Activated naive CD4-positive, alpha-beta T cell treated with Interleukin-2 at 50 U/mL for 16 hours (primary cell): ENCODE data around the gene TTYH2.
"Not testable (repeated sequence)": the region's sequence is repeated elsewhere in the genome, so short reads cannot be mapped to it uniquely, and the experiment has no call there.

Experiments used
- DNase-seq: peaks from one replicate; pipeline ENCODE4 v3.0.0-alpha.2; 2020

The TTYH2 gene

GRCh38 chr17:74212913-74213791 is at the start of gene TTYH2:
Gene TTYH2 (plus strand): TSS chr17:74213571. CDS start chr17:74213588, 17 bp downstream.
- DNase-seq, result peak; percentile 68

DNA sequence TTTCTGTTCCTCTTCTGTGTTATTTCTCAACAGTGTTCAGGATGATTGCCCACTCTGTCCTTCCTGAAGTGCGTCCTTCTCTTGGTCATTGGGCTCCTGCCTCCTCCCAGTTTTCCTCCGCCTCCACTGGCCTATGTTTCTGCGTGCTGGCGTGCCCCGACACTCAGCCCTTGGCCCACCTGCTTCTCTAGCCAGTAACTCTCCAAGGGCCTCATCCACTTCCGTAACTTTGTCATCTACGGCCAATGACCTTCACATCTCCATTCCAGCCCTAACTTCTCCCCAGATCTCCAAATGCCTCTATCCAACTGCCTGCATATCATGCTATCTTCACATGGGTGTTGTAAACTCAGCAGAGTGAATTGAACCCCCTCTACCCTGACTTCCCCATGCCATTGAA is 49.5 kb upstream of the TTYH2 start:
- DNase-seq, result no peak

- DNase-seq, result no peak
Measured at GRCh38 chr17:74164446-74165045, 48.8 kb upstream of the TTYH2 start.

DNA sequence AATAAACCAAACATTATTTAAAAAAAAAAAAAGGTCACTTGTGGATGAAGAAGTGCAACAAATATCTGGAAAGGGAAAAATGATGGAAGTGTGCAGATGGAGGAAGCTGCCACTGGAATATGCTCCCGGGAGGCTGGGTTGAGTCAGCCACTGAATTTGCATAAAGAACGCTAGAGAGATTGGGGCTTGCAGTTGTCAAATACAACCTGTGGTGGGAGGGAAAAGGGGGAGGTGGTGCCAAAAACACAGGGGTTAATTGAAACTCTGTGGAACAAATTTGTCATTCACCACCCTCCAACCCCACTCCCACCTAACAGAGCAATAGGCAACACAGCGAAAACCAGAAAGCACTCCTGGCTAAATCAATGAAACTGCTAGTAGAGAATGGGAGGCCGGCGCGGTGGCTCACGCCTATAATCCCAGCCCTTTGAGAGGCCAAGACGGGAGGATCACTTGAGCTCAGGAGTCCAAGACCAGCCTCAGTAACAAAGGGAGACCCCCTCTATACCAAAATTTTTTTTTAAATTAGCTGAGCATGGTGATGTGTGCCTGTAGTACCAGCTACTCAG is 47.5 kb upstream of the TTYH2 start:
- DNase-seq, result no peak

DNA sequence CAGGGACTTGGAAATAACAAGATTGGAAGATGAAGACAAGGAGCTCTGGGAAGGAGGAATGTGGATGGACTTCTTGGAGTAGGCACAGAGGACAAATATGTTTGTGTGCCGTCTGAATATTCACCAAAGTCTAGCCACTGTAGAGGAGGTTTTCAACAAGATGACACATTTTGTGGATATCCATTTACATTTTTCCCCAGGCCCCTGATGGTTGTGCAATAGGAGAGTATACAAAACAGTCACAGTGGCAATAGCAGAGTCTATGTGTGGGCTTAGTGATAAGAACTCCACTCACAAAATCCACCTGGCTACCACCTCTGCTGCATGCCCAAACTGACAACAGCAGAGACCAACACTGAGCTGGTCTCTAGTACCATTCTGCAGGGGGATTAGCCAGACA is 42.4 kb upstream of the TTYH2 start:
- DNase-seq, result no peak

- no peak for DNase-seq
Measured at GRCh38 chr17:74172700-74173099, 40.7 kb upstream of the TTYH2 start.

GRCh38 chr17:74176546-74177001 is 36.8 kb upstream of the TTYH2 start:
- DNase-seq, result peak; percentile 19

- DNase-seq, result no peak
Measured at GRCh38 chr17:74177018-74177450, 36.3 kb upstream of the TTYH2 start.

DNA sequence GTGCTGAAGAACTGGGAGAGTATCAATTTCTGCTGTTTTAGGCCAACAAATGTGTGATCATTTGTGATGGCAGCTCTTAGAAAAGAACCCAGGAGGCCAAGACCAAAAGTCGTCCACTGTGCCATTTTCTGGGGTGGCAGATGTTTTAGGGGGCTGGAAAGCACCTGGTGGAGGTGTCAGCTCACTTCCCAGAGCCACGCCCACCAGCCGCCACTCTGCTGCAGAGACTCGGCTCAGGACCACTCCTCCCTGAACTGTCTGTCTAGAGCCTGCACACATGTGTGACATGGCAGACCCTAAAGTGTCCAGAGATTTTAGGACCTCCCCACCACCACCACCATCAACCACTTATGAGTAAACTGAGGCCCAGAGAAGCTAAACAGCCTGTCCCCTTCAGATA is 33.8 kb upstream of the TTYH2 start:
- no peak for DNase-seq

DNA sequence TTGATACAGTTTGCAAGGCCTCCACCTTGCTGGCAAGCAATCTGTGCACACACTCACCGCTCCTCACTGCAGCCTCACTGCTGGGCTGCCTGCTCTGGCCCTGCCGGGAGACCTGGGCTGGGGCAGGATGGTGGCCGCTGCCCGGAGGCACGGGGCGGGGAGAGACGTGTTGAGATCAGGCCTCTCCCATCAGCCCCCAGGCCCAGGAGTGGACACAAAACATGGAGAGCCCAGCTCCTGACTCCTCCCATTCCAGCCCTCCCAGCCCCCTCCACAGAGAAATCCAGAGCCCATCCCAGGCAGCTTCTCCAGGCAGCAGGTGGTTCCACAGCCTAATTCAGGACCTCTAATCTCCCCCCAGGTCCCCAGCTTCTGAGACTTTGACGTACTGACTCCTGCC is 33.0 kb upstream of the TTYH2 start:
- DNase-seq, result no peak

DNA sequence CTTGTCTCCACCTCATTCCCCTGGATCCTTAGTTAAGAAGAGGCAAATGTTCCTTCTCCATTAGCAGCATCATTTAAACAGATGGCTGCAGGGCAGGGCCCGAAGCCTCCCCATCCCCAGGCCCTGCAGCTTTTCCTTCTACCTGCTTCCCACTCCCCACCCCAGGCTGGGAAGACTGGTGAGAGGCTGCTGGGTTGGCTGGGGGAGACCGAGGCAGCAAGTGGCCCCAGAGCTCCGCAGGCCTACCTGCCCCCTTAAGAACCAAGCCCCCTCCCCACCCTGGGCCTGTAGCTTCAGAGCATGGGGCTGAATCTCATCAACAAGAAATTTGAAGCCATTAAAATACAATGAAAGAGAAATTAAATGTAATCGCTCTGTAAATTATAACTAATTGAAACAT is 32.0 kb upstream of the TTYH2 start:
- DNase-seq, result no peak

GRCh38 chr17:74182041-74182723 is 31.2 kb upstream of the TTYH2 start:
- no peak for DNase-seq

GRCh38 chr17:74183411-74183810 is 30.0 kb upstream of the TTYH2 start:
- DNase-seq, result no peak

GRCh38 chr17:74185571-74186185 is 27.7 kb upstream of the TTYH2 start:
- no peak for DNase-seq

DNA sequence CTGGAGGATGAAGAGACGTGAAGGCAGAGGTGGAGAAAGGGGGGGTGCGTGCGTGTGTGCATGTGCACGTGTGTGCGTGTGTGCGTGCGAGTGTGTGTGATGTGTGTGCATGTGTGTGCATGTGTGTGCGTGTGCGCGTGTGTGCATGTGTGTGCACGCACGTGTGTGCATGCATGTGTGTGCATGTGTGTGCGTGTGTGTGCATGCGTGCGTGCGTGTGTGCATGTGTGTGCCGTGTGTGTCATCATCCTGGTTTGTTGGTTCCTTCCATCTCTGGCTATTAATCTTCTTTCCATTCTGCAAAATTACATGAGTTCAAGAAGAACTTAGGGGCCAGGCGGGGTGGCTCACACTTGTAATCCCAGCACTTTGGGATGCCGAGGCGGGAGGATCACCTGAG is 26.9 kb upstream of the TTYH2 start:
- no peak for DNase-seq

DNA sequence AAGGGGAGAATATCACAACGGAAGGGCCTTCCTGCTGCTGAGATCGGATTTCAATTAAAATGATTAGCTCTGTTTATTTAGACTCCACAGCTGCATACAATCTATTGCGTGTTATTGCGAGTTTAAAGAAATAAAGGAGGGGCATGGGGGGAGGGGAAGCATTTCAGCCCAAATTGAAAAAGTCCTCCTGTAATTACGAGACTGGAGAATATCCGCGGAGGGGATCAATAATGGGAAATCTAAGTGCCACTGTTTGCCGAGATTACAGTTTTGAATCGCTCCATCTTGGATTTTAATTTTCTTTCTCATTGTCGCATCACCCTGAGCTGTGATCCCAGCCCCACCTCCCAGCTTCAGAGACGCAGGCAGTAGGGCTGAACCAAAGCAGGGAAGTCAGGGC is 25.6 kb upstream of the TTYH2 start:
- no peak for DNase-seq

DNA sequence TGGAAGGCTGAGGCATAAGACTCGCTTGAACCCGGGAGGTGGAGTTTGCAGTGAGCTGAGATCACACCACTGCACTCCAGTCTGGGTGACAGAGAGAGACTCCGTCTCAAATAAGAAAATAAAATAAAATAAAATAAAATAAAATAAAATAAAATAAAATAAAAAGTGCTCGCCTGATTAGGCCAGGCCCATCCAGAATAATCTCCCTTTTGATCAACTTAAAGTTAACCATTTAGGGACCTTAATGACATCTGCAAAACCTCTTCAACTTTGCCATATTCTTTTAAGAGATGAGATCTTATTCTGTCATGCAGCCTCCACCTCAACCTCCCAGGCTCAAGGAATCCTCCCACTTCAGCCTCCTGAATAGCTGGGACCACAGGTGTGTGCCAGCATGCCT is 24.7 kb upstream of the TTYH2 start:
- DNase-seq, result not testable (repeated sequence)

DNA sequence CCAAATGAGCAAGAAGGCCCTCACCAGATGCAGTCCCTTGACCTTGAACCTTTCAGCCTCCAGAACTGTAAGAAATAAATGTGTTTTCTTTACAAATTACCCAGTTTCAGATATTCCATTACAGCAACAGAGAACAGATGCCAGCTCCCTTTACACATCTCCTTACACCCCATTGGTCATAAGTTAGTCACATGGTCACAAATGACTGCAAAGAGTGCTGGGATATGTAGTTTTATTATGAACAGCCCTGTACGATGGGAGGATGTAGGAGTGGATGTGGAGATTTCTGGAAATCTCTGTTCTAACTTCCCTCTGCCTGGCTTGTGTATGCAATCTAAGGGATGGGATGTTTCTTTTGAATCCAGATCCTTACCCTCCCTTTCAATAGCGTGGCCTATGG is 23.2 kb upstream of the TTYH2 start:
- no peak for DNase-seq

- DNase-seq, result no peak
Measured at GRCh38 chr17:74190807-74191406, 22.5 kb upstream of the TTYH2 start.

GRCh38 chr17:74192950-74193781 is 20.2 kb upstream of the TTYH2 start:
- no peak for DNase-seq

DNA sequence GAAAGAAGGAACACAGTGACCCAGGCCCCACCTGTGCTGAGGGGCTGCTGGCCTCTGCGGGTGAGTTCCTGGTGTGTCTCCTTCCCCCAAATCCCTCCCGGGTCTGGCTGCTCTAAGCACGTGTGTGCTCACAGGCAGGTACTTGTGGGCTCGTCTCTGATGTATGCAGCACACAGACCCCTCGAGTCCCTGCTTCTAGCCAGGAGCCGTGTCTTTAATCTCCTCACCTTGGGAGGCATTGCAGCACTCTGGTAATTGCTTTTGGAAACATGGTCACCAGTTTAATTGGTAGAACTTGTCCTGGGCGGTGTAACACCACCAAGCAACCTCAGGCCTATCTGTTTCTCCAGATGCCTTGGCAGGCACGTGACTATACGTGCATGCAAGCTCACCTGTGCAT is 18.7 kb upstream of the TTYH2 start:
- DNase-seq, result no peak
